ELF-1 (cell line): Measurements from ENCODE around the gene TMED1.

ENCODE experiments used
- DNase-seq: peaks from one replicate; pipeline ENCODE4 v3.0.0-alpha.2; 2016; ENCODE audit warnings: low read depth, low spot score

The TMED1 gene

DNA sequence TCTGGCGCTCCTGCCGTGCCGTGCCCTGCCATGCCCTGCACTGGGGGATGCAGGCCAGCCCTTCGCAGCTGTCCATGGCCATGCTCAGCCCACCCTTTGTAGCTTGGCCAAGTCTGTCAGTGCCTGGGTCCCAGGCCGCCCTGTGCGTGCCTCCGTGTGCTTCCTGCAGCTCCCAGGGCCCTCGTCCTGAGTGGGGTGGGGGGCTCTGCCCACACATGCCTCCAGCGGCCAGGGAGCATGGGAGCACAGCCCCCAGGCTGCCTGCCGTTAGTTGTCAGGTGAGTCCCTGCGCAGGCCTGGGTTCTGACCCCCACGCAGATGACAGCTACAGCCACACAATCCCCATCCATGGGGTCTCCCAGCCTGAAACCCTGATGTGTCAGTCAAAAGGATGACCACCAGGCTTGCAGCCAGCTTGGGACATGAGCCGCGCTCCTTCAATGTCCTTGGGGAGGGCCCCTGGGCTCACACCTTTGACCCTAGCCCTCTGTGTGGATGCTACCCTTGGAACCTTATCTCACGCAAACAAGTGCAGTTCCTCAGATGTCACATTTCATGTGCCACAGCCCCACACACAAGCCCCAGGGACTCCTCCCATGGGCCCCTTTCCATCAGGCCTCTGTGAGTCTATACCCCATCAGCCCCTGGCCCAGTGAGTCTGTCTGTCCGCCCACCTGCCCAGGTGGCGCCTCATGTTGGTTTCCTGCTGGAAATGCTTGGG, 24.5 kb downstream of the TMED1 start:
- DNase-seq: no peak

DNA sequence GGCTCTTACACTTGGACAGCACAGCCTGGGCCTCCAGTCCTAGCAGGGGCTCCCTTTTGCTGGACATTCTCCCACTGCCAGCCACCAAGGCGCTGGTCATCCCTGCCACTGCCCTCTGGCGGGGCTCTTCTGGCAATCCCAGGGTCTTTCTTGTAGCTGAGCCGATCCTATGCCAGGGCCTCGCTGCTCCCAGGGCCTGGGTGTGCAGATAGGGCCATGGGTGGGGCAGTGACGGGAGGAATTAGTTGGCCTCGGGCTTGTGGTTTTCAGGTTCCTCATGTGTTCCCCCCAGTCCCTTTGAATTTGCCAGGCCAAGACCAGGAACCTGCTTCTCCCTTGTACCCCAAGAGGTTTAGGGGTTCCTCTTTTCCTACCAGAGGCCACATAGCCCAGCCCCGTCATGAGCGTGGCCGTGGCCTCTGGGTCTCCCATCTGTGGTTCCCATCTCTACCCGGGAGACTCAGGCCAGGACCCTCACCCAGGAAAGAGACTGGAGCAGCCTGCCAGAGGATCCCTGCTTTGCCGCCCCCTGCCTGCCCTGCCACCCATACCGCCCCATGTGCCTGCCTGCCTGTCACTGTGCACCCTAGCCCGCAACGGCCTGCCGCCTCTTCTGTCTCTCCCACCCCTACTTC, 26.2 kb downstream of the TMED1 start:
- DNase-seq: no peak

DNA sequence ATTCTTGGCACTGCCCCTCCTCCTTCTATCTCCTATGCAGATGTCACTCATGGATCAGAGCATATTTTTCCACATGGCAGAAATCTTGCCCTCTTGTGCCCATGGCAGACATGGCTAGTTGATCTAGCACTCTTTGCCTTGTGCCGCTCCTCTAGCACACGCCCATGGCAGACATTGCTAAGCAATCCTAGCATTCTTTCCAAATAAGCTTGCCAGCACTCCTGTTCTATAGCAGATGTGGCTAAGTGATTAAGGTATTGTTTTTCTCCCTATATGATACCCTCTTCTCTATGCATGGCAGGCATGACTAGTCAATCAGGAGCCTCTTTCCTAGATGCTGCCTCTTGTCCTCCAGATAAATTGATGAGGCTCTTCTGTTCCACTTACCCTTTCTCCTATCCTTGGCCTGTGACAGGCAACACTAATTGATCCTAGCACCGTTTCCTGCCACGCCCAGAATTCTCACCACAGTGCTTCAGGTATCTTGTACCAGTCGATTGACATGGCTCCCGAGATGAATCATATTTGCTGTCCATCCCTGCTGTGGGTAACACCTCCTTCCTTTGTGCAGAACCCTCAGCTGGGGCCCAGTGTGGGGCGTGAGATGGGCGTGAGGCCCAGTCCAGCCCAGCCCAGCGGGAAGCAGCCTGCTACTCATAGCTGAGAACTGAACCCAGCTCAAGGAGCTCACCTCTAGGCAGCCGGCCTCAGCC, 26.9 kb downstream of the TMED1 start:
- no peak for DNase-seq

DNA sequence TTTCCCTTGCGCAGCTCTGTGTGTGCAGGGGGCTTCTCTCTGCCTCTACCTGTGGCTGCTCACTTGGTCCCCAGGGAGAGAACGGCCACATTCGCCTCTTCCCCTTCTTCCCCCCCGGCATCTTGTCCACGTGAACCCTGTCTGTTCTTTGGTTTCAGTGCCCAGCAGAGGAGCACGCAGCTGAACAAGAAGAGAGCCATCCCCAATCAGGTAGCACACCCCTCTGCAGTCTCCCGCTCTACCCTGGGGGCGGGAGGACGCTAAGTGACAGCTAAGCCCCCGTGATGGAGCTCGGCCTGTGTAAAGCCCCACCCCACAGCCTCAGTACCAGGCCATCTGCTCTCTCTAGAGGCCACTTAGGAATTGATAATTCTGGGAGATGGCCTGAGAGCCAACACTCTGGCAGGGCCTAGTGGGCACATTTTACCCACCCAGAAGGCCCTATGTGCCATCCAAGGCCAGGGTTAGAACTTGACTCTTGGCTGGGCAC, 30.2 kb downstream of the TMED1 start:
- no peak for DNase-seq

DNA sequence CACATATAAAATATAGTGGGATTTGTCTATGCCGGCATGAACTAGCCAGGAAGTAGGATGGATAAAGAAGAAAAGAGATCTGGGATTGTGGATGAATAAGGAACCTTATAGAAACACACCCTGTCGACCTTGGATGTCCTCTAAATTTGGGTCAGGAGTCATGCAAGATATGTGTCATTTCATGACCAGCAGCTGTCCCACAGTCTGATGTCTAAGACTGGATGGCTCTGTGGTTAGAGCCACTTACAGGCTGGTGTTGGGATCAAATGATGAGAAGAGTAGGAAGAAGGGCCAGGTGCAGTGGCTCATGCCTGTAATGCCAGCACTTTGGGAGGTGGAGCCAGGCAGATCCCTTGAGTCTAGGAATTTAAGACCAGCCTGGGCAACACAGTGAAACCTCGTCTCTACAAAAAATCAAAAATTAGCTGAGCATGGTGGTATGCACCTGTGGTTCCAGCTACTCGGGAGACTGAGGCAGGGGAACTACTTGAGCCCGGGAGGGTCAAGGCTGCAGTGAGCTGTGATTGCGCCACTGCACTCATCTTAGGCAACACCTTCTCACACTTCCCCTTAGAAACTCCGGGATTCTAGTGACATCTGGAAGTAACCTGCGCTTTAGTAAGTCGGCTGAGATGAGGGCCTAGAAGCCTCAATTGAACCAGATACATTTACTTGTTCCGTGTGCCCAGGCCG, 30.8 kb downstream of the TMED1 start:
- no peak for DNase-seq

DNA sequence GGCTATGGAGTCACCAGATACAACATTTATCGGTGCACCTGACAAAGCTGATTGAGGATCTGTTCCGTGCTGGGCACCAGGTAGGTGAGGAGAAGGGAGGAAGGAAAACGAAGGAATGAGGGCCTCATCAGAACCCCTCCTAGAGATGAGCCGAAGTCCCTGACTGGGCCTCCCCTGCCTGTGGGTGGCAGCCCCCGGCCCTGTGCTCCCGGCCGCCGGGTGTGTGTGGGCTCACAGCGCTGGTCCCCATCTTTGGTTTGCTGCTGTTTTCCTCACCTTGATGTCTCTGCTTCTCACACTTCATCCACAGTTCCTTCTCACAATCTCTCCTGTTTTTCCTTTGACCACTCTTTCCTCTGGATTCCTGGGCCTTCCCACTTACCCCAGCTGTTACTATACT, 32.8 kb downstream of the TMED1 start:
- no peak for DNase-seq

DNA sequence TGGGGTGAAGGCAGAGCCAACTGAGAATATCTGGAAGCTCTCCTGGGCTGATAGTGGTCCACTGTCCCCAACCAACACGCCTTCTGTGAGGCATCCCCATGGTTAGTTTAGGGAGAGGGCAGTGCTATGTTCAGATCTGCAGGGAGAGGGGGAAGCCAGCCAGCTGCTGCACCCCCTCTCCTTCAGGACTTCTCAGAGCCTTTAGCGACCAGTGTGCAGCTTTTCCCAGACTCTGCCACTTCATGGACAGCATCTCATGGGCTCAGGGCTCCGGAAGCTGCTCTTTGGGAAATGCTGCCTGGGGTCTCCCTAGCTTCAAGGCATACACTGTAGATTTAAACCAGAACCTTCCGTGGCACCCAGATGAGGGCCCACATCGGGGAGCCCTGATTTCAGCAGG, 33.5 kb downstream of the TMED1 start:
- no peak for DNase-seq

DNA sequence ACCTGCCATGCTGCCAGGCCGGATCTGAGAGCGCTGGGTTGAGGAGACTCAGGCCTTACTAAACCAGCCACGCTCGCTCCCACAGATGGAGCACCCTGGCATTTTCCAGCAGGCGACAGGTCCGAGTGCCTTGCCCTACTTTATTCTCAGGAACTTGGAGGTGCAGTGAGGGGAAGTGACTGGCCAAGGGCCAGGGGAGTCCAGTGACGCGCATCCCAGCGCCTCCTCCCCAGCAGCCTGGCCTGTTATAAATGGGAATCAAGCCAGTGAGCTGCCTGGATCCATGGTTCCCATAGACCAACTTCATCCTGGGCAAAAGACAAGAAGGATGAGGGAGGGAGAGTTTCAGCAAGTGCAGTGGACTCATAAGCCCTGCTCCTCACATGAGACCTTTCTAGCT, 35.5 kb downstream of the TMED1 start:
- no peak for DNase-seq

DNA sequence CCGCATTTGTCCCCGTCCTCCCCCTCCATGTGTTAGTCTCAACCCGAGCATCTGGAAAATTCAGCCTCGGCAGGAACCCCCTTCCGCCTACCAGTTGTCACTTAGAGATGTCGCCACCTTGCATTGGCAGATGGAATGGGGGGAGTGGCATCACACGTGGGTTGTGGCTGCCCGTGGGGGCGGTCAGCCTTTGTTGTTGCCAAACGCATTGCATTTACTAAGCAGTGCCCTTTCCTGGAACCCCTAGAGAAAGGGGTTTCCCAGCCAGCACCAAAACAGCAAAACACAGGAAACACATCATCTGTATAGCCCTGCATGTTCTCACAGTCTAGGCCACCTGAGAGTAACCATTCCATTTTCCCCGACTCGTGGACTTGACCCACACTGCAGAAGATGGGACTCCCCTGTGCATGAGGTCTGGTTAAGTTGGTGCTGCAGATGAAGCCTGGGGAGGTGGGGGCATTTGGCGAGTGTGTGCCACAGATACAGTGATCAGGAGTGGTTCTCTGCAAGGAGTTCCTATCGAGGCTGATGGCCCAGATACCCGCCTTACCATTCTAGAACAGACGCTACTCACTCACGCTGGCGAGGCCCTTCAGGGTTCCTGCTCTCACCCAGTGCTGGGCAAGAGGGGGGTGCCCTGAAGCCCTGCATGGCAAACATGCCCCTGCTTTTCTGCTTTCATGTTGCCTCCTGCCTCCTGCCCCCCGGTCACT, 38.3 kb downstream of the TMED1 start:
- DNase-seq: no peak

DNA sequence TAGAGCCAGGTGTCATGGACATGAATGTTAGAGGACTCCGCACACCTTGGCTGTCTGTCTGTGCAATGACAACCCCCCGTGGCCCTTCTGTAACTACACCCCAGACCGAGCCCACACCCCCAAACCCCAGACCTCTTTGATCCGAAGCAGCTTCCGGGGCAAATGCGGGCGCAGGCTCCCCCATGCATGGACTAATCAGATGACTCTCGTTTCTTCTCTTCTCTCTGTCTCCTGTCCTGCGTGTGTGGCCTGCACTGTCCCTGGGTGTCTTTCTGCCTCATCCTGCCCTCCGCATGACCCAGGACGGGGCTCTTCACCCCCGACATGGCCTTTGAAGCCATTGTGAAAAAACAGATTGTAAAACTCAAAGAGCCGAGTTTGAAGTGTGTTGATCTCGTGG, 38.9 kb downstream of the TMED1 start:
- no peak for DNase-seq

DNA sequence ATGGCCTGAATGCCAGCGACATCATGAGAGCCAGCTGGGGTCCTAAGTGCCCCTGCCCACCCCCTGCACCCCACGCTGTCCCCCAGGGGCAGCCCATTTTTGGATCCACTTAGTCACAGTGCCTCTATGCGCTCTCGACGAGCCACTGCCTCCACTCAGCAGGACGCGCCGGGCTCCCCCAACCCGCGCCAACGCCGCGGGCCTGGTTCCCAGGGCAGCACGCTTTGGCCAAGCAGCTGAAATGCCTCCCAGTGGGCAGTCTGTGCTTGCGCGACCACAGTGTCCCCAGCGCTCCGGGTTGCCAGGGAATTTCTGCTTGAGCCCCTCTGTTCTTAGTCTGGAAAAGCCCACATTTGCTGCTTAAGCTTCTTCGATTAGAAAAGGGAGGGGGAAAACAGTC, 39.4 kb downstream of the TMED1 start:
- no peak for DNase-seq

DNA sequence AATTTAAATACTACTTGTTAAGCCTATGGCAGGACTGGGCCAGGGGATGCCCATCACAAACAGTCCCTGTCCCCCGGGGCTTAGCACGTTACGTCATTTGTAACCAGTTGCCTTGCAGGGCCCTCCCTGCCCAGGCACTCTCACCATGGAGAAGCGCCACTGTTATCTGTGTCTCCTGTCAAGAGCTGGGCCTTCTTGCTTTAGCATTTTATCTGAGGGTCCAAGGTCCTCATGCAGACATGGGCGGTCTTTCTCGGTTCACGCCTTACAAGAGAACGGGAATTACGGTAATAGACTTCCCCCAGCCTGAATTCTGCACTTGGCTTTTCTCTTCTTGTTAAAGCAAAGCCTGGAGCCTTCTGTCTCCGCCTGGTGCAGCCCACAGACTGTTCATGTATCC, 46.1 kb downstream of the TMED1 start:
- no peak for DNase-seq

DNA sequence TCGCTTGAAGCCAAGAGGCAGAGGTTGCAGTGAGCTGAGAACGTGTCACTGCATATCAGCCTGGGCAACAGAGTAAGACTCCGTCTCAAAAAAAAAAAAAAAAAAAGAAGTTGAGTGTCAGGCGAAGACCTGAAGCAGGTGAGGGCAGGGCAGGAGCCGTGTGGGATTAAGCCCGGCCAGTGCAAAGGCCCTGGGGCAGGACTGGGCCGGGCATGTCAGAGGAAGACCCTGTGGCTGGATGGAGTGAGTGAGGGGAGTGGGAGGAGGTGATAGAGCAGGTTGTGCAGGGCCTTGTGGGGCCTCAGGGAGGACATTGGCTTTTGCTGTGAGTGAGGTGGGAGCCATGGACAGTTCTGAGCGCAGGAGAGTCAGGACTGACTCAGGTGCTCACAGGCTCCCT, 47.9 kb downstream of the TMED1 start:
- DNase-seq: no peak

DNA sequence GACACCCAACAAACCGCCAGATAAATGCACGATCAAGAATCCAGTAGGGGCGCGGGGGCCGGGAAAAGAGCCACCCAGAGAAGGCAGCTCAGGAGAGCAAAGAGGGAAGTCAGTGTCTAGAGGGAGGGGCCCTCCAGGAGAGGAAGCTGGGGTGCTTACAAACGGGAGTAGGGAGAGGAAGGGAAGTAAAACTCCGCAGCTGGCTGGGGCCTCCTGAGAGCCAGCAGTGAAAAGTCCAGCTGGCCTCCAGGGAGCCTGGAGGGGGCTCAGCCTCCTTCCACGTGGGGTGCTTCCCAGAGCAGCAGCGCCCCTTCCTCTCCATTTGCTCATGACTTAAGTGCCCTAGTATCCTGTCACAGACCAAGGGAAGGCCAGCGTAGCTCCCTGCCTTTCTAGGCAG, 51.8 kb downstream of the TMED1 start:
- DNase-seq: no peak

DNA sequence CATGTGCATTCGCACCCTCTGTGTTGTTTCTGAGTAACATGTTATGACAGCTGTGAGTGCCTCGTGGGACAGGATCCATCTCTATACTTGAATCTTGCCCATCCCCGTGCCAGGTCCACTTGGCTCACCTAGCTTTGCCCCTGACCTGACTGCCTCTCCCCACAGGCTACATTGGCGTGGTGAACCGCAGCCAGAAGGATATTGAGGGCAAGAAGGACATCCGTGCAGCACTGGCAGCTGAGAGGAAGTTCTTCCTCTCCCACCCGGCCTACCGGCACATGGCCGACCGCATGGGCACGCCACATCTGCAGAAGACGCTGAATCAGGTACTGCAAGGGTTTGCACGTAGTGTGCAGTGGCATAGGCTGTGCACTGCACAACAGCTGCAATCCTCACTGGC, 53.2 kb downstream of the TMED1 start:
- DNase-seq: no peak
